ENCODE results near the gene ARHGEF12.
A peak's percentile ranks its signal among the peaks of the same experiment; 100 is the strongest.

Gene ARHGEF12

GRCh38 chr11:120517390-120517761, 181.2 kb downstream of the ARHGEF12 start:
- DNase-seq (ENCODE audit: low spot score), result no peak

- no peak for DNase-seq (ENCODE audit: low spot score)
These were observed 181.6 kb downstream of the ARHGEF12 start for GRCh38 chr11:120517801-120518291.

- DNase-seq (ENCODE audit: low spot score), result no peak
These were observed 182.1 kb downstream of the ARHGEF12 start for GRCh38 chr11:120518356-120518755.

- DNase-seq (ENCODE audit: low spot score), result no peak
These were observed 183.3 kb downstream of the ARHGEF12 start for GRCh38 chr11:120519474-120519873.

GRCh38 chr11:120520091-120520822, 184.0 kb downstream of the ARHGEF12 start:
- no peak for DNase-seq (ENCODE audit: low spot score)

- no peak for DNase-seq (ENCODE audit: low spot score)
These were observed 185.0 kb downstream of the ARHGEF12 start for GRCh38 chr11:120521176-120521575.

- no peak for DNase-seq (ENCODE audit: low spot score)
These were observed 185.8 kb downstream of the ARHGEF12 start for GRCh38 chr11:120522021-120522420.

- DNase-seq (ENCODE audit: low spot score), result no peak
These were observed 186.5 kb downstream of the ARHGEF12 start for GRCh38 chr11:120522736-120523135.

- no peak for DNase-seq (ENCODE audit: low spot score)
These were observed 187.0 kb downstream of the ARHGEF12 start for GRCh38 chr11:120523196-120523595.

- no peak for DNase-seq (ENCODE audit: low spot score)
These were observed 188.4 kb downstream of the ARHGEF12 start for GRCh38 chr11:120524536-120525085.

- DNase-seq (ENCODE audit: low spot score), result no peak
These were observed 189.3 kb downstream of the ARHGEF12 start for GRCh38 chr11:120525261-120526171.

- no peak for DNase-seq (ENCODE audit: low spot score)
These were observed 190.0 kb downstream of the ARHGEF12 start for GRCh38 chr11:120526241-120526640.

GRCh38 chr11:120527111-120527761, 191.0 kb downstream of the ARHGEF12 start:
- no peak for DNase-seq (ENCODE audit: low spot score)

GRCh38 chr11:120528749-120529148, 192.5 kb downstream of the ARHGEF12 start:
- DNase-seq (ENCODE audit: low spot score), result no peak

- DNase-seq (ENCODE audit: low spot score), result no peak
These were observed 193.0 kb downstream of the ARHGEF12 start for GRCh38 chr11:120529214-120529613.

- no peak for DNase-seq (ENCODE audit: low spot score)
These were observed 193.7 kb downstream of the ARHGEF12 start for GRCh38 chr11:120529911-120530310.

- DNase-seq (ENCODE audit: low spot score), result peak; percentile 46
These were observed 196.0 kb downstream of the ARHGEF12 start for GRCh38 chr11:120532082-120532831.

GRCh38 chr11:120532832-120533196, 196.6 kb downstream of the ARHGEF12 start:
- peak; percentile 37 for DNase-seq (ENCODE audit: low spot score)

GRCh38 chr11:120536091-120536796, 200.0 kb downstream of the ARHGEF12 start:
- no peak for DNase-seq (ENCODE audit: low spot score)

- no peak for DNase-seq (ENCODE audit: low spot score)
These were observed 200.6 kb downstream of the ARHGEF12 start for GRCh38 chr11:120536797-120537169.

- DNase-seq (ENCODE audit: low spot score), result no peak
These were observed 201.8 kb downstream of the ARHGEF12 start for GRCh38 chr11:120537996-120538395.
